GM12873 (cell line): ENCODE measurements around the gene PALS2.

ENCODE experiments used
- CTCF ChIP-seq: IDR thresholded peaks from 2 replicates; pipeline ENCODE4 v1.5.1; 2012; ENCODE audit warnings: low read depth, mild to moderate bottlenecking, moderate library complexity, low read length, control low read depth; ENCODE audit not compliant: insufficient read depth; ENCODE audit errors: missing control alignments

Gene PALS2

GRCh38 chr7:24587853-24588252 lies 14.6 kb downstream of the PALS2 start:
- peak; percentile 69 for TF ChIP-seq CTCF

- TF ChIP-seq CTCF, result peak; percentile 15
These were observed 17.9 kb downstream of the PALS2 start for GRCh38 chr7:24591152-24591551.

- TF ChIP-seq CTCF, result no peak
These were observed 22.6 kb downstream of the PALS2 start for GRCh38 chr7:24595671-24596418.

DNA sequence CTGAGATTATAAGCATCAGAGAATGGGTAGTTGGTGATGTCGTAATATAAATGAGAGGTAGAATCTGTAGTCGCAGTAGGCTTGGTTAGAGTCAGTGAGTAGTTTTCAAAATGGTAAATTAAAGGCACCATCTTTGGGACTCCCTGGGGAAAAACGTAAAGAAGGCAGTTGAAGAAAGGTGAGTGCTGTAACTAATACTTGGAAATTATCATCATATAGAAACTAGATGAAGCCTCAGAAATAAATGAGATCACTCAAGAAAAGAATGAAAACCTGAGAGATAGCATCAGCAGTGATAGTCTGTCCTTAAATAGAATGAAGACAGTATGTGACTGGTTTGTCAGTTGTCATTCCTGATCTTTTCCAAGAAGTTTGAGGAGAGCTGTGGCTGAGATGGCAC lies 23.8 kb downstream of the PALS2 start:
- no peak for TF ChIP-seq CTCF

GRCh38 chr7:24601600-24601999 lies 28.3 kb downstream of the PALS2 start:
- no peak for TF ChIP-seq CTCF

DNA sequence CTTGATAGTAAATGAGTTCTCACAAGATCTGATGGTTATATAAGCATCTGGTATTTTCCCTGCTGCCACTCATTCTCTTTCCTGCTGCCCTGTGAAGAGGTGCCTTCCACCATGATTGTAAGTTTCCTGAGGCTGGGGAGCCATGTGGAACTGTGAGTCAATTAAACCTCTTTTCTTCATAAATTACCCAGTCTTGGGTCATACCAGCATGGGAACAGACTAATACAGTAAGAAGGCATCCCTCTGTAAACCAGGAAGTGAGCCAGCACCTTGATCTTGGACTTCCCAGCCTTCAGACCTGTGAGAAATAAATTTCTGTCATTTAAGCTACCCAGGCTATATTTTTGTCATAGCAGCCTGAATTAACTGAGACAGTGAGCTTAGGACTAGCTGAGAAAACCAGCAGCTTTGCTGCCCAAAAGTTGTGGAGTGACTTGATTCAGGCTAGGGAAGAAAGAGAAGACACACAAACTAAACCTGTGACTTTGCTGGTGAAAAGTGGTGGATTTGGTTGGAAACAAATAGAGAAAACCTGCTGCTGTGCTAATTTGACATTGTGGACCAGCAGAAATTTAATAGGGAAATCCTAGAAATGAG lies 29.7 kb downstream of the PALS2 start:
- no peak for TF ChIP-seq CTCF

- no peak for TF ChIP-seq CTCF
These were observed 31.4 kb downstream of the PALS2 start for GRCh38 chr7:24604630-24605029.
